BLaER1 (cell line): Measurements from ENCODE around the gene PRKG1.

ENCODE experiments used
- H3K27ac ChIP-seq: shearing (Covaris generic); formaldehyde crosslinking; 2 replicates; pipeline ENCODE4 v1.8.1; 2022
- H3K27me3 ChIP-seq: shearing (Covaris generic); formaldehyde crosslinking; 2 replicates; pipeline ENCODE4 v1.8.1; 2022
- H3K36me3 ChIP-seq: shearing (Covaris generic); formaldehyde crosslinking; 2 replicates; pipeline ENCODE4 v1.8.1; 2022
- H3K4me1 ChIP-seq: shearing (Covaris generic); formaldehyde crosslinking; 2 replicates; pipeline ENCODE4 v1.8.1; 2022
- H3K4me2 ChIP-seq: shearing (Covaris generic); formaldehyde crosslinking; 2 replicates; pipeline ENCODE4 v1.8.1; 2022
- H3K4me3 ChIP-seq: shearing (Covaris generic); formaldehyde crosslinking; 2 replicates; pipeline ENCODE4 v1.8.1; 2022
- H3K9ac ChIP-seq: shearing (Covaris generic); formaldehyde crosslinking; 2 replicates; pipeline ENCODE4 v1.8.1; 2022
- H3K9me3 ChIP-seq: shearing (Covaris generic); formaldehyde crosslinking; 2 replicates; pipeline ENCODE4 v1.8.1; 2022
- H4K20me1 ChIP-seq: shearing (Covaris generic); formaldehyde crosslinking; 2 replicates; pipeline ENCODE4 v1.8.1; 2022
- Cebpa-rat ChIP-seq: shearing (Covaris generic); IDR thresholded peaks from 2 replicates; pipeline ENCODE4 v1.8.1; 2022

The PRKG1 gene

GRCh38 chr10:51619365-51619764 lies 545.1 kb downstream of the PRKG1 start:
- Histone ChIP-seq H3K9ac (no peak overlapping the region), H3K27ac (no peak overlapping the region), H4K20me1 (no peaks in the 10 kb centered on the region), H3K4me3 (no peak overlapping the region), H3K9me3 (no peaks in the 10 kb centered on the region), H3K27me3 (no peaks in the 10 kb centered on the region), H3K4me2 (no peak overlapping the region), H3K4me1 (no peaks in the 10 kb centered on the region), H3K36me3 (no peaks in the 10 kb centered on the region)
- TF ChIP-seq Cebpa-rat, result no peak

DNA sequence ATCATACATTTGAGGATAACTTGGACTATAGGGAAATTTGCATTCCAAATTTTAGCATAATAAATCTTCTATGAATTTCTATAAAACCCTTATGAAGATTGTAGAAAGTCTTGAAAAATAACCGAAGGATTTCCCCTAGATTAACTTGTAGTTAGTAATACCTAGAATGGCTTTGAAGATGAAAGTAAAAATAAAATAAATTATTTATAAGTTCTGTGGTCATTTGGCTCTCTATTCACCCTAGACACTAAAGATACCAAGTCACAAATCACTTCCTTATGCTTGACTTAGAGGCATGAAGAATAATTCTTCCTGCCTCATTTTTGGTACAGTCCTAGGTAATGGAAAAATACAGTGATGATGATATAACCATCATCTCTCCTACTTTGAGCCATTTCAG lies 545.8 kb downstream of the PRKG1 start:
- Histone ChIP-seq H3K4me1 (no peaks in the 10 kb centered on the region), H3K27me3 (no peaks in the 10 kb centered on the region), H3K9ac (no peak overlapping the region), H4K20me1 (no peaks in the 10 kb centered on the region), H3K9me3 (no peaks in the 10 kb centered on the region), H3K4me3 (no peak overlapping the region), H3K27ac (no peak overlapping the region), H3K36me3 (no peaks in the 10 kb centered on the region), H3K4me2 (no peak overlapping the region)
- TF ChIP-seq Cebpa-rat, result no peak

GRCh38 chr10:51624013-51624412 lies 549.7 kb downstream of the PRKG1 start:
- Histone ChIP-seq H3K27ac (no peak overlapping the region), H3K9ac (no peak overlapping the region), H3K4me2 (no peak overlapping the region), H3K27me3 (no peaks in the 10 kb centered on the region), H3K4me1 (no peaks in the 10 kb centered on the region), H4K20me1 (no peaks in the 10 kb centered on the region), H3K4me3 (no peak overlapping the region), H3K9me3 (no peaks in the 10 kb centered on the region), H3K36me3 (no peaks in the 10 kb centered on the region)
- TF ChIP-seq Cebpa-rat, result no peak

- H3K4me3 ChIP-seq, result no peak overlapping the region
- H3K27ac ChIP-seq, result no peak overlapping the region
- H4K20me1 ChIP-seq, result no peaks in the 10 kb centered on the region
- H3K36me3 ChIP-seq, result no peaks in the 10 kb centered on the region
- no peaks in the 10 kb centered on the region for H3K27me3 ChIP-seq
- no peak overlapping the region for H3K4me2 ChIP-seq
- TF ChIP-seq Cebpa-rat, result no peak
- H3K4me1 ChIP-seq, result no peaks in the 10 kb centered on the region
- H3K9ac ChIP-seq, result no peak overlapping the region
- H3K9me3 ChIP-seq, result no peaks in the 10 kb centered on the region
These were observed 555.8 kb downstream of the PRKG1 start for GRCh38 chr10:51629934-51630639.

DNA sequence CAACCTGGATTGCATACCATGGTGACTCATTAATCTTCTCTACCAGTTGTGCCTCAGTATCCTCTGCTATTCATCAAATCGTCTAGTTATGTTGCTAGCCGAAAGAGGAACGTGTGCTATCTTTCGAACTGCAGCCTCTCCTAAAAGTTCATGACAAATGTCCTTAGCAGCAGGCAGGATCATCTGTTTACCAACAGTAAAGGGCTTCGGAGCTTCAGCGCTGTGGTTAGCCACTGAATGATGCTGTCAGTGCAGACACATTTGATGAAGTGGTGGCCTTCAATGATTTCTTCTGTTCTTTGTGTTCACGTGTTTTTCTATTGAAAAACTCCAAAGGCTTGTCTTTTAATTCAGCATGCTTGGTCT lies 556.3 kb downstream of the PRKG1 start:
- Histone ChIP-seq H3K4me1 (no peaks in the 10 kb centered on the region), H4K20me1 (no peaks in the 10 kb centered on the region), H3K4me3 (no peak overlapping the region), H3K9me3 (no peaks in the 10 kb centered on the region), H3K9ac (no peak overlapping the region), H3K27me3 (no peaks in the 10 kb centered on the region), H3K4me2 (no peak overlapping the region), H3K27ac (no peak overlapping the region), H3K36me3 (no peaks in the 10 kb centered on the region)
- no peak for TF ChIP-seq Cebpa-rat

GRCh38 chr10:51635436-51635835 lies 561.1 kb downstream of the PRKG1 start:
- no peak overlapping the region for H3K4me3 ChIP-seq
- H3K27ac ChIP-seq, result no peak overlapping the region
- H3K27me3 ChIP-seq, result no peaks in the 10 kb centered on the region
- H3K4me1 ChIP-seq, result no peaks in the 10 kb centered on the region
- no peak overlapping the region for H3K4me2 ChIP-seq
- no peaks in the 10 kb centered on the region for H3K36me3 ChIP-seq
- no peak overlapping the region for H3K9ac ChIP-seq
- H4K20me1 ChIP-seq, result no peaks in the 10 kb centered on the region
- no peaks in the 10 kb centered on the region for H3K9me3 ChIP-seq
- TF ChIP-seq Cebpa-rat, result no peak

DNA sequence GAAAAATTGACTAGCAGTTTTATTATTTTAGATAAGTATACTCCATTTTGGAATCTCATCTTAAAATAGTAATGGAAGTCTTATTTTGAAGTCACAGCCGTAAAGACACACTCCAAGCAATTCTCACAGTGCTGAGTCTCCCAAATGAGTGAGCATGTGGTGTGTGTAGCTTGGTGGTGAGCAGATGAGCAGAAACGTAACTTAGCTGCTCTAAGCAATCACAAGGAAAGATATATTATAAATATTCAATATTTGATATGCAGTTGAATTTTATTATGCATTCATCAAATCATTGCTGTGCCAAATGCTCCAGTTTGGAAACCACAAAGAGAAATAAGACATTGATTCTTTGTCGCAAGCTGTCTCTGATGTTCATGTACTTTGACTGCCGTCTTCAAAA lies 563.9 kb downstream of the PRKG1 start:
- TF ChIP-seq Cebpa-rat, result no peak
- no peak overlapping the region for H3K9ac ChIP-seq
- no peaks in the 10 kb centered on the region for H3K4me1 ChIP-seq
- H3K4me2 ChIP-seq, result no peak overlapping the region
- no peaks in the 10 kb centered on the region for H3K27me3 ChIP-seq
- H3K4me3 ChIP-seq, result no peak overlapping the region
- H4K20me1 ChIP-seq, result no peaks in the 10 kb centered on the region
- no peaks in the 10 kb centered on the region for H3K9me3 ChIP-seq
- no peaks in the 10 kb centered on the region for H3K36me3 ChIP-seq
- H3K27ac ChIP-seq, result no peak overlapping the region

DNA sequence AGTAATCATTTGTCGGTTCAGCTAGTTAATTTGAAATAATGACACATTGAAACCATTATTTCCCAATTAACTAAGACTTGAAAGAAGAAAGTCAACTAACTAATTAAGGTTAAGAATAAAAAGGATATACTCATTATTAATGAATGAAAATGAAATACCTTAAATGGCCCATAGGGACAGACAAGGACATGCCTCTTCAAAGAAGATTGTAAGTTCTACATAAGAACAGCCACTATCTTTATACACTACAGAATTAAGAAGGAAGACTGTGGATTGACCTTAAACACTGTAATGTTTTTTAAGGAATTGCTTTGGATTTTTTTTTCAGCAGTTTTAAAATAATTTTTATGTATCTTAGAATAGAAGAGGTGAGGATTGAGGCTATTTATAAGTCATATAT lies 564.5 kb downstream of the PRKG1 start:
- no peaks in the 10 kb centered on the region for H3K36me3 ChIP-seq
- H3K27me3 ChIP-seq, result no peaks in the 10 kb centered on the region
- no peak overlapping the region for H3K4me2 ChIP-seq
- no peak overlapping the region for H3K9ac ChIP-seq
- H3K4me1 ChIP-seq, result no peaks in the 10 kb centered on the region
- no peaks in the 10 kb centered on the region for H4K20me1 ChIP-seq
- no peak overlapping the region for H3K4me3 ChIP-seq
- TF ChIP-seq Cebpa-rat, result no peak
- H3K9me3 ChIP-seq, result no peaks in the 10 kb centered on the region
- no peak overlapping the region for H3K27ac ChIP-seq

DNA sequence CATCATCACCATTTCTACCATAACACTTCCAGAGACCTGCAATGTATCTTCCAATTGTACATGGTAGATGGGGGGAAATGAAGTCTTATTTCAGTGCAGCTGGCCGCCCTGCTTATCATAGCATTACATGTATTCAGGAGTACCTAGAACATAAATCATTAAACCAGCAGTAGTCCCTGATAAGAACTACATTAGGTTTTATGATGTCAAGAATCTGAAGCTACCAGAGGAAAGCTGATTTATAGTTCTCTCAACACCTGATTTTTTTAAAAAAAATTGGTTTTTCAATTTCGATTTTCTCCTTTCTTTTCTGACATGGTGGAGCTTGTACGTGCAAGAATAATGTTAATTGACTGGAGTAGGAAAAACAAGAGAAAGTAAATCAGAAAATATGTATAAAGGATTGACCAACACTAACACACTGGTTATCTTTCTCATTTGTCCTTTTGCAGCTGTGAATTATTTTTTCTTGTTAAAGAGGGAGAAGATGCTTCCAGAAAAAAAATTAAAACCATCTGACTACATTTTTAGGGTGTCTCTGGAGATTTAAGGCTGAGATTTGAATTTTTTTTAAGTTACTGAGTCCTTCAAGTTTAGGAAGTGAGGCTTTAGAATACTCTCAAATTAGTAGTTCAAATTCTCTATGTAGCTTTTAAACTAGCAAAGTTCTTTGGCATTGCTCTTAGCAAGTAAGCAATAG lies 566.0 kb downstream of the PRKG1 start:
- TF ChIP-seq Cebpa-rat, result no peak
- H3K9me3 ChIP-seq, result no peaks in the 10 kb centered on the region

GRCh38 chr10:51642581-51642980 lies 568.3 kb downstream of the PRKG1 start:
- Histone ChIP-seq H3K4me1 (no peaks in the 10 kb centered on the region), H3K9me3 (no peaks in the 10 kb centered on the region), H3K4me2 (no peak overlapping the region), H3K36me3 (no peaks in the 10 kb centered on the region), H3K27ac (no peak overlapping the region), H3K27me3 (no peaks in the 10 kb centered on the region), H4K20me1 (no peaks in the 10 kb centered on the region), H3K4me3 (no peak overlapping the region), H3K9ac (no peak overlapping the region)
- TF ChIP-seq Cebpa-rat, result no peak

More for the DNA sequence above, 566.0 kb downstream of the PRKG1 start:
- Histone ChIP-seq H4K20me1 (no peaks in the 10 kb centered on the region), H3K27ac (no peak overlapping the region), H3K4me3 (no peak overlapping the region), H3K27me3 (no peaks in the 10 kb centered on the region), H3K4me2 (no peak overlapping the region), H3K9ac (no peak overlapping the region), H3K4me1 (no peaks in the 10 kb centered on the region), H3K36me3 (no peaks in the 10 kb centered on the region)
